ENCODE data around the gene RPF1. TPM values are rescaled to one million over a fixed set of nuclear protein-coding genes. Genes with fewer than 3 reads are reported as not detected.
A peak's percentile ranks its signal among the peaks of the same experiment; 100 is the strongest.

Gene RPF1
- total RNA-seq, 2 donors from 2014 or later: 26.1 to 31.4 TPM

DNA sequence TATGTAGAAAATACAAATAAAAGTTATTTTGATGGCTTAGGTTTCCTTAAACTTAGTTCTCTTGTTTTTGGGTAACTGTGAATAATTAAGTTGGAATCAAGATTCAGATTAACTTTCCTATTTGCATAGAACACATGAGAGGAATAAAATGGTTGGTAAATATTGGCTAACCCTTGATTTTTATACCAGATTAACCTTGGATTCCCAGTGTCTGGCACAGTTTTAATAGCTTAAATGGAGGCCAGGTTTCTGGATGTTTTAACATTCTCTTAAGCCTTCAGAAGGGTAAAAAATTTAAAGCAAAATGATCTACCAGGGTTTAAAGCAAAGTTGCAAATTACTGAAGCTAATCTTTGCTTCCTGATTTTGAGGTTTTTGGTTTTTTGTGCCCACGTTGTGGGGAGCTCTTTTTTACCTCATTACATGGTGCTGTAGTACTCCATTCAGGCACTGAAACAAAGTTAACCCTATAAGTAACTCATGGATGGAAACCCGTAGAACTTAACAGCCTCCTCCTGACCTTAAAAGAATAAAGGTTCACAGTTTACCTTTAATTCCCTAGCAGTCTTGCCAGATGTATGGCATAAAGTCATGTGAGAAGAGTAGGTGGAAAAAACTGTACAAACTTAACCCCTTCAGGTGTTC lies 18.7 kb downstream of the RPF1 start:
- DNase-seq: no peak
- no peaks in the 10 kb centered on the region for H3K27me3 ChIP-seq
- H3K9ac ChIP-seq (ENCODE audit: low read depth in 2 of 2, low read length in 2 of 2): no peak overlapping the region
- intact Hi-C loops (cut with DNase I): no loop called here
- no peaks in the 10 kb centered on the region for H3K4me1 ChIP-seq
- no peak overlapping the region for H3K4me3 ChIP-seq
- no peaks in the 10 kb centered on the region for H3K9me3 ChIP-seq
- H3K36me3 ChIP-seq: peaks cover 8% of the 10 kb centered on the region
- no peak overlapping the region for H3K27ac ChIP-seq
- TF ChIP-seq, protein P1, sequence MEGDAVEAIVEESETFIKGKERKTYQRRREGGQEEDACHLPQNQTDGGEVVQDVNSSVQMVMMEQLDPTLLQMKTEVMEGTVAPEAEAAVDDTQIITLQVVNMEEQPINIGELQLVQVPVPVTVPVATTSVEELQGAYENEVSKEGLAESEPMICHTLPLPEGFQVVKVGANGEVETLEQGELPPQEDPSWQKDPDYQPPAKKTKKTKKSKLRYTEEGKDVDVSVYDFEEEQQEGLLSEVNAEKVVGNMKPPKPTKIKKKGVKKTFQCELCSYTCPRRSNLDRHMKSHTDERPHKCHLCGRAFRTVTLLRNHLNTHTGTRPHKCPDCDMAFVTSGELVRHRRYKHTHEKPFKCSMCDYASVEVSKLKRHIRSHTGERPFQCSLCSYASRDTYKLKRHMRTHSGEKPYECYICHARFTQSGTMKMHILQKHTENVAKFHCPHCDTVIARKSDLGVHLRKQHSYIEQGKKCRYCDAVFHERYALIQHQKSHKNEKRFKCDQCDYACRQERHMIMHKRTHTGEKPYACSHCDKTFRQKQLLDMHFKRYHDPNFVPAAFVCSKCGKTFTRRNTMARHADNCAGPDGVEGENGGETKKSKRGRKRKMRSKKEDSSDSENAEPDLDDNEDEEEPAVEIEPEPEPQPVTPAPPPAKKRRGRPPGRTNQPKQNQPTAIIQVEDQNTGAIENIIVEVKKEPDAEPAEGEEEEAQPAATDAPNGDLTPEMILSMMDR (IDR thresholded peaks at IDR 0.05): no peak

DNA sequence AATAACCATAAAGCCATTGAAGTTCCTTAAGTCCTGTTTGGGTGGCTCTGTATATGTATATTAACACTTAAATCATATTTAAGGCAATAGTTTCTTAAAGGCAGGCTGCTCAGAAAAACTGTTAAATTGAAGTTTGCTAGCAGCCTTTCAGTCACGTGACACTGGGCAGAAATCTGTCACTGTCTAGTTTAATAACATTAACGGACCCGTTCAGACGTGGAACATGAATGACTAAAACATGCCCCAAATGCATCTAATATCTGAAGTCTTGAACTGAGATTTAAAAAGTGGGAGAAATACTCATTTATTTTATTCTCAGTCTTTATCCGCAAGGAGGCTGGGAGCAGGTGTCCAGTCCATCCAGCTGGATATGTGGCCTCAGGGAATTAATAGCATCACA lies 23.9 kb downstream of the RPF1 start:
- intact Hi-C loops (cut with DNase I): no loop called here
- TF ChIP-seq, protein P1 (IDR thresholded peaks at IDR 0.05): no peak

DNA sequence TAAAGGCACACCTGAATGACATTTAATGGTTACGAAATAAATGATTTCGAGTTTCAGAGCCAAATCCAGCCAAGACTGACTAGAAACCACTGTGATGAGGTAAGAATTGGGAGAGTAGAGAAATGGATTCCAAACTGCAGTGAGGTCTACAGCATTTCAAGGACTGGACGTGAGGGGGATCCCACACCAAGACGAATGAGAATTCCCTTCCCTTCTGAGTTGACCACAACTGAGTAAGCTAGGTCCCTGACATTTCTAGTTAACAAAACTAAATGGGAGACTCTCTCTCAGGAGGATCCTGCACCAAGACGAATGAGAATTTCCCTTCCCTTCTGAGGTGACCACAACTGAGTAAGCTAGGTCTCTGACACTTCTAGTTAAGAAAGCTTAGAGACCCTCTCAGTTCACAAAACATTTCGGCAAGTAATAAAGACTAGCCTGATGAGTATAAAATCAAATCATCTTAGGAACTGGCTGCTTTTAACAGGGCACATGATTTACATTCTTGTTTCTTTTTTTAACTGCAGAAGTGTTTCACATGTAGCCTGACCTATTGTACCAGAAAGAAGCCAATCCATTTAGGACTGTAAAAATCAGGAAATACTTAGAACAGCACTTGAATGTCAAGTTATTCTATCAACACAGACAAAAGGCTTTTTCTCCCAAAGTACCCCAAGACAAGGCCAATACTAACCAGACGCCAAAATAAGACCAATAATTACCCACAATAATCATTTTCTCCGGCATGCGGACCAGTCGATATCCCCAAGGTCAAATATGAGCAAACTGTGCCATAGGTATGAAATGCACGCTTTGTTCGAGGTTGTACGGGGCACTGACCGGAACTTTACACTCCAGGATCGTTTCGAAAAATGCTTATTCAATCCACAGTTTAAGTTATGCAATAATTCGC lies 25.8 kb downstream of the RPF1 start:
- Histone ChIP-seq H3K27me3 (no peaks in the 10 kb centered on the region), H3K27ac (peak overlapping the region; percentile 95), H3K4me3 (peak overlapping the region; percentile 70), H3K4me1 (peaks cover 4% of the 10 kb centered on the region), H3K36me3 (no peaks in the 10 kb centered on the region), H3K9ac (ENCODE audit: low read depth in 2 of 2, low read length in 2 of 2) (peak overlapping the region; percentile 91 to 97), H3K9me3 (no peaks in the 10 kb centered on the region)
- no peak for DNase-seq
- TF ChIP-seq, protein P1 (IDR thresholded peaks at IDR 0.05): no peak
- intact Hi-C loops (cut with DNase I): loop anchor here (5.0 kb wide), 1 partner anchor 67 kb away; the partner anchor contains the start of gene CTBS

More for the DNA sequence above, 23.9 kb downstream of the RPF1 start:
- no peak for DNase-seq
- Histone ChIP-seq H3K27me3 (no peaks in the 10 kb centered on the region), H3K9ac (ENCODE audit: low read depth in 2 of 2, low read length in 2 of 2) (no peak overlapping the region), H3K27ac (no peak overlapping the region), H3K4me1 (peaks cover 4% of the 10 kb centered on the region), H3K36me3 (peaks cover 5% of the 10 kb centered on the region), H3K9me3 (no peaks in the 10 kb centered on the region), H3K4me3 (no peak overlapping the region)

DNA sequence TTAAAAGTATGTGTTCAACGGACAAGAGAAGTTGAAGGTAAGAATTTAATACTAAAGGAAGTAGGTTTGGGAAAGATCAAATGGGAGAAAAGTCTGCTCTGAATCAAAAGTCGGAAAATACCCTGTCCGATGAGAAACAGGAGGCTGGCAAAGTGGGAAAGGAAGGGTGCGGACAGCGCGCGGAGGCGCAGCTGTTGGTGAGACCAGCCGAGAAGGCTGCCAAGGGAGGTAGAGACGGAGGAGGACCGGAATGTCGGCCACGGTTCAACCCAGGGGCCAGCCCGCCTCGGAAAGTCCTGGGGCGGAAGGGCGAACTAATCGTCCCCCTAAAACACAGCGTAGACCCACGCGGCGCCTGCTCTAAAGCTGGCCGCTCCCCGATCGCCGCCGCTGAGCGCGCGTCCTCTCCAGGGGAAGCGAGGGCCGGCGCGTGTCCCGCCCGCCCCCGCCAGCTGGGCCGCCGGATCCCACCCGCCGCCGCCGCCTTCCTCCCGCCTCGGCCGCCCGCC lies 26.5 kb downstream of the RPF1 start:
- Histone ChIP-seq H3K27me3 (no peaks in the 10 kb centered on the region), H3K9me3 (no peaks in the 10 kb centered on the region), H3K4me3 (peak overlapping the region; percentile 70), H3K4me1 (peaks cover 4% of the 10 kb centered on the region), H3K36me3 (no peaks in the 10 kb centered on the region), H3K27ac (peak overlapping the region; percentile 95), H3K9ac (ENCODE audit: low read depth in 2 of 2, low read length in 2 of 2) (peak overlapping the region; percentile 91 to 97)
- DNase-seq: no peak
- TF ChIP-seq, protein P1 (IDR thresholded peaks at IDR 0.05): no peak
- intact Hi-C loops (cut with DNase I): loop anchor here (5.0 kb wide), 1 partner anchor 67 kb away; the partner anchor contains the start of gene CTBS

DNA sequence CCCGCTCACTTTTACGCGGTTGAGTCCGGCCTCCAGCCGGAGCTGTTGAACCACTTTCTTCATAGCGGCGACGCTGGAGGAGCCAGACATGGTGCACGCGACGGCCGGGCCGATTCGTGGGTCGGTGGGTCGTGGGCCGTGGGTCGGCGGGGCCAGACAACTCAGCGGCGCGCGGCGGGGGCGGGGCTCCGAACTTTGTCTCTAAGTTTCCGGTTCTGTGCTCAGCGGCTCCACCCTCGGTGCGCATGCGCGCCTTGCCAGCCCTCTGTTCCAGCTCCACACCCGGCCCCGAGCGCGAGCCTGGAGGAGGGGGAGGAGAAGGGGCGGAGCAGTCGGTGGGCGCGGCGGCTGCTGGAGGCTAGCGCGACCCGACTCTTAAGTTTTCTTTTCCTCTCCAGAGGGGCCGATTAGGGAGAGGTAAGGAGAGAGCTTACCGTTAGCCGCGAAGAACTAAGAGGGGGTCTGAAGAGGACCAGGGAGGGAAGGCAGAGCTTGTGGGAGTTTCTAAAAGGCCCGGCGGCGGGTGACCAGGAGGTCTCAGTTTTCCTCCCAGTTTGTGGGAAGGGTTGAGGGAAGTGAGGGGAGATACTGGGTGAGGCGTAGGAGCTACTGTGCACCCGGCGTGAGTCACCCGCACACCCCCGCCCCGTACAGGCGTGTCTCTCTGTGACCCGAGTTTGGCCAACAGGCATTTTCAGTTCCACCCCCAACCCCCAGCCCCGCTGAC lies 27.1 kb downstream of the RPF1 start, which contains the start of the genes GNG5 and SPATA1:
Gene GNG5 (minus strand): TSS at position 580 of the 727 bp plus-strand sequence. CDS start 490 bp downstream, at position 90.
Gene SPATA1 (plus strand): TSS at position 385 of the 727 bp plus-strand sequence. CDS start 9,974 bp downstream, outside the sequence.
- no peaks in the 10 kb centered on the region for H3K36me3 ChIP-seq
- H3K4me1 ChIP-seq: peaks cover 4% of the 10 kb centered on the region
- intact Hi-C loops (cut with DNase I): loop anchor here (5.0 kb wide), 1 partner anchor 66 kb away; the partner anchor contains the start of gene CTBS
- peak; percentile 99 for DNase-seq
- no peaks in the 10 kb centered on the region for H3K27me3 ChIP-seq
- TF ChIP-seq, protein P1 (IDR thresholded peaks at IDR 0.05): no peak
- peak within 1 kb of the TSS; percentile 95 for H3K27ac ChIP-seq
- H3K9ac ChIP-seq (ENCODE audit: low read depth in 2 of 2, low read length in 2 of 2): peak within 1 kb of the TSS; percentile 91 to 97
- no peaks in the 10 kb centered on the region for H3K9me3 ChIP-seq
- peak within 1 kb of the TSS; percentile 70 for H3K4me3 ChIP-seq
